GM18498 (cell line): ENCODE results near the gene KCNK15.
"Not testable (repeated sequence)": the region's sequence is repeated elsewhere in the genome, so short reads cannot be mapped to it uniquely, and the experiment has no call there.

Experiments
- ATAC-seq: cut with Tn5 transposase; IDR thresholded peaks from one replicate; pipeline ENCODE4 v1.9.1; 2021; ENCODE audit warnings: mild to moderate bottlenecking, moderate library complexity; ENCODE audit not compliant: unreplicated experiment

The KCNK15 gene

GRCh38 chr20:44745598-44746366 is at the start of gene KCNK15:
Gene KCNK15, plus strand, starts transcription at chr20:44745865. Its CDS starts 46 bp downstream, at chr20:44745911.
- ATAC-seq, result no peak

GRCh38 chr20:44696315-44696714 is 49.4 kb upstream of the KCNK15 start:
- ATAC-seq, result no peak

GRCh38 chr20:44697041-44697440 is 48.6 kb upstream of the KCNK15 start:
- ATAC-seq, result not testable (repeated sequence)

GRCh38 chr20:44698351-44698750 is 47.3 kb upstream of the KCNK15 start:
- no peak for ATAC-seq

GRCh38 chr20:44700306-44700705 is 45.4 kb upstream of the KCNK15 start:
- ATAC-seq, result no peak

GRCh38 chr20:44701118-44701857 is 44.4 kb upstream of the KCNK15 start:
- ATAC-seq, result no peak

- ATAC-seq, result no peak
Measured at GRCh38 chr20:44701858-44702256, 43.8 kb upstream of the KCNK15 start.

GRCh38 chr20:44702776-44703175 is 42.9 kb upstream of the KCNK15 start:
- peak; percentile 54 for ATAC-seq

GRCh38 chr20:44703183-44703925 is 42.3 kb upstream of the KCNK15 start:
- no peak for ATAC-seq

- ATAC-seq, result no peak
Measured at GRCh38 chr20:44703956-44704488, 41.6 kb upstream of the KCNK15 start.

GRCh38 chr20:44704551-44704971 is 41.1 kb upstream of the KCNK15 start:
- ATAC-seq, result no peak

GRCh38 chr20:44705364-44706094 is 40.1 kb upstream of the KCNK15 start:
- ATAC-seq, result no peak

- ATAC-seq, result no peak
Measured at GRCh38 chr20:44706301-44707017, 39.2 kb upstream of the KCNK15 start.

- ATAC-seq, result no peak
Measured at GRCh38 chr20:44707018-44707579, 38.6 kb upstream of the KCNK15 start.

- no peak for ATAC-seq
Measured at GRCh38 chr20:44709380-44709779, 36.3 kb upstream of the KCNK15 start.

GRCh38 chr20:44709797-44710196 is 35.9 kb upstream of the KCNK15 start:
- no peak for ATAC-seq

GRCh38 chr20:44711237-44711636 is 34.4 kb upstream of the KCNK15 start:
- no peak for ATAC-seq

GRCh38 chr20:44714102-44714700 is 31.5 kb upstream of the KCNK15 start:
- no peak for ATAC-seq
